Fibroblast of villous mesenchyme (primary cell): ENCODE results near the gene COL8A2. TPM values are rescaled to one million over a fixed set of nuclear protein-coding genes. Genes with fewer than 3 reads are reported as not detected.

Source experiments
- DNase-seq: peaks from one replicate; pipeline ENCODE4 v3.0.0-alpha.2; 2010; ENCODE audit warnings: low read depth
- H3K4me3 ChIP-seq: 2 replicates; pipeline ENCODE4 v1.5.1; 2011; ENCODE audit warnings: low read depth, mild to moderate bottlenecking, low read length
- CTCF ChIP-seq: IDR thresholded peaks from 2 replicates; pipeline ENCODE4 v1.5.1; 2012; ENCODE audit warnings: low read depth, mild to moderate bottlenecking, low read length; ENCODE audit not compliant: insufficient read depth
- total RNA-seq: library from RNA; depleted of rRNA; stranded (reverse); fragments of >200 nt; gene quantifications from 2 replicates; pipeline ENCODE4 v1.2.3, GENCODE V29; 2012

COL8A2 gene
- total RNA-seq, result 4.7 and 6.8 TPM in 2 replicates

- DNase-seq, result no peak
- no peak for TF ChIP-seq CTCF
- H3K4me3 ChIP-seq, result peak within 1 kb of the TSS; percentile 42
These were observed at the start of gene COL8A2 for GRCh38 chr1:36125129-36125991. TSS of gene COL8A2 (minus strand) at chr1:36125222. CDS start at chr1:36100242, 24,980 bp downstream.

- no peak for TF ChIP-seq CTCF
- no peak overlapping the region for H3K4me3 ChIP-seq
- no peak for DNase-seq
These were observed 49.7 kb upstream of the COL8A2 start for GRCh38 chr1:36174713-36175112.

GRCh38 chr1:36172983-36173382, 48.0 kb upstream of the COL8A2 start:
- no peak overlapping the region for H3K4me3 ChIP-seq
- no peak for TF ChIP-seq CTCF
- DNase-seq, result no peak

GRCh38 chr1:36172017-36172747, 47.2 kb upstream of the COL8A2 start:
- no peak for DNase-seq
- TF ChIP-seq CTCF, result no peak
- H3K4me3 ChIP-seq, result no peak overlapping the region

GRCh38 chr1:36170643-36171412, 45.8 kb upstream of the COL8A2 start:
- H3K4me3 ChIP-seq, result no peak overlapping the region
- no peak for DNase-seq
- TF ChIP-seq CTCF, result no peak

- H3K4me3 ChIP-seq, result no peak overlapping the region
- peak; percentile 28 for DNase-seq
- no peak for TF ChIP-seq CTCF
These were observed 43.5 kb upstream of the COL8A2 start for GRCh38 chr1:36168514-36168913.
